GM10266 (cell line): ENCODE results near the gene MOGAT1.
"Not testable (repeated sequence)": the region's sequence is repeated elsewhere in the genome, so short reads cannot be mapped to it uniquely, and the experiment has no call there.

Experiments used
- DNase-seq: peaks from one replicate; pipeline ENCODE4 v3.0.0; 2012; ENCODE audit errors: extremely low spot score
- CTCF ChIP-seq: IDR thresholded peaks from 2 replicates; pipeline ENCODE4 v1.5.1; 2012; ENCODE audit warnings: mild to moderate bottlenecking, low read depth; ENCODE audit not compliant: control insufficient read depth, insufficient read depth; ENCODE audit errors: missing control alignments

The MOGAT1 gene

GRCh38 chr2:222711315-222711940 is 40.0 kb downstream of the MOGAT1 start:
- TF ChIP-seq CTCF, result no peak

GRCh38 chr2:222713002-222713401 is 41.5 kb downstream of the MOGAT1 start:
- TF ChIP-seq CTCF, result no peak
- no peak for DNase-seq

More at GRCh38 chr2:222711315-222711940, 40.0 kb downstream of the MOGAT1 start:
- DNase-seq, result no peak

- no peak for TF ChIP-seq CTCF
- no peak for DNase-seq
Measured at GRCh38 chr2:222714361-222715241, 43.1 kb downstream of the MOGAT1 start.

- no peak for DNase-seq
- TF ChIP-seq CTCF, result no peak
Measured at GRCh38 chr2:222715742-222716141, 44.3 kb downstream of the MOGAT1 start.

- not testable (repeated sequence) for DNase-seq
Measured at GRCh38 chr2:222719787-222720186, 48.3 kb downstream of the MOGAT1 start.

GRCh38 chr2:222721597-222721996 is 50.1 kb downstream of the MOGAT1 start:
- DNase-seq, result not testable (repeated sequence)

- DNase-seq, result peak; percentile 60
Measured at GRCh38 chr2:222722327-222722946, 51.0 kb downstream of the MOGAT1 start.

More at GRCh38 chr2:222722327-222722946, 51.0 kb downstream of the MOGAT1 start:
- no peak for TF ChIP-seq CTCF
